ENCODE results near the gene NKAIN2. TPM values are rescaled to one million over a fixed set of nuclear protein-coding genes. Genes with fewer than 3 reads are reported as not detected.

NKAIN2 gene
- total and polyA plus RNA-seq, 9 of the 15 experiments (the other 6 are each of a cell fraction or from before 2014, with no cell fraction given): not detected

DNA sequence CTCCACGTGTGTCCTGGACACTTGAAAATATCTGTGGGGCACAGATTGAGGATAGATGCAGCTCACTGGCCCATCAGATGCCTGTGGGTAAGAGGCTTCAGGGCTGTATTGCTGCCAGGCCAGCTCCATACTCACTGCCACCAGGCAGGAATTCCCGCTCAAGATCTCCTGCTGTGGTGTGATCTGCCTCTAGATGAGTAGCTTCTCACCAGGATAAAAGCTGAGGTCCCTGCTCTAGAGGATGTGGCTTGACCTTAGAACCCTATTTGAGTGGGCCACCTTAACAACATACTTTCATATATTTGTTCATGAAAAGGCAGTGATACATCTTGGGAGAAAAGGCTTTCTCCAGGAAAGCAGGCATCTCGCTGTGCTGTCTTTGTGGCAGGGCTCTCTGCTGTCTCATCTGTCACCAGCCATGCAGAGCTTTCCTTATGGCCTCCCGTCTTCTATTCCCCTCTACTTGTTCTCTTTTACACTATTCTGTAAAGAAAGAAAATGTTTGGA is 992.9 kb downstream of the NKAIN2 start:
- Histone ChIP-seq H3K9me3 (replicated peaks; ENCODE audit: control insufficient read depth, insufficient read depth, low read depth, low read length) (no peaks in the 10 kb centered on the region), H2AFZ (ENCODE audit: low read depth, low read length) (no peak overlapping the region), H3K36me3 (ENCODE audit: control insufficient read depth, insufficient read depth, low read length) (no peaks in the 10 kb centered on the region), H4K20me1 (replicated peaks; ENCODE audit: control insufficient read depth, insufficient read depth, low read length) (no peaks in the 10 kb centered on the region), H3K27me3 (ENCODE audit: control insufficient read depth in 2 of 2, insufficient read depth in 2 of 2, low read length in 2 of 2) (no peaks in the 10 kb centered on the region; a peak in 1 of 5 replicates), H3K4me3 (no peak overlapping the region), H3K9ac (ENCODE audit: insufficient read depth in 1 of 2, low read depth in 2 of 2, low read length in 2 of 2) (no peak overlapping the region), H3K79me2 (ENCODE audit: control insufficient read depth, insufficient read depth, low read length) (no peaks in the 10 kb centered on the region), H3K9me1 (ENCODE audit: control insufficient read depth, insufficient read depth, low read length) (no peaks in the 10 kb centered on the region), H3K4me2 (ENCODE audit: insufficient read depth, low read length) (no peak overlapping the region), H3K4me1 (replicated peaks in 1 of 2; ENCODE audit: control insufficient read depth in 2 of 2, insufficient read depth in 2 of 2, low read length in 2 of 2) (no peaks in the 10 kb centered on the region), H3K27ac (ENCODE audit: extremely low read depth, low read depth, low read length) (no peak overlapping the region)
- WGBS (ENCODE audit: insufficient coverage, low coverage, missing lambda C conversion rate): 0% methylated on average over 4 of the region's 4 CpGs
- ChIA-PET POLR2A (no interaction called here), CTCF (ENCODE audit: low intra/inter-chr PET ratio) (interaction anchor here (0.6 kb wide), 1 partner anchor 996 kb away, joined by 3 read pairs; no protein-coding TSS in a partner anchor)
- in situ Hi-C loops (cut with MboI) (no loop called here), intact Hi-C loops (cut with micrococcal nuclease) (no loop called here)
- no peak for ATAC-seq
- no peak for DNase-seq (ENCODE audit: extremely low read depth in 1 of 4, low spot score in 3 of 4)
- BruUV-seq (replicated peaks): no TSS peak
- no peak for TF ChIP-seq EZH2 (IDR thresholded peaks at IDR 0.05; ENCODE audit: borderline replicate concordance, low read depth, low read length)
- TF ChIP-seq CXXC5 (CRISPR knock-in tag; IDR thresholded peaks at IDR 0.05): no peak
- no peak for TF ChIP-seq SRSF7 (optimal IDR thresholded peaks at IDR 0.05; ENCODE audit: low read depth, low read length)
- no peak for TF ChIP-seq PTBP1 (IDR thresholded peaks at IDR 0.05; ENCODE audit: low read depth, low read length)
- TF ChIP-seq ZNF165 (CRISPR knock-in tag; IDR thresholded peaks at IDR 0.05; ENCODE audit: borderline replicate concordance): no peak
- no peak for FAIRE-seq

DNA sequence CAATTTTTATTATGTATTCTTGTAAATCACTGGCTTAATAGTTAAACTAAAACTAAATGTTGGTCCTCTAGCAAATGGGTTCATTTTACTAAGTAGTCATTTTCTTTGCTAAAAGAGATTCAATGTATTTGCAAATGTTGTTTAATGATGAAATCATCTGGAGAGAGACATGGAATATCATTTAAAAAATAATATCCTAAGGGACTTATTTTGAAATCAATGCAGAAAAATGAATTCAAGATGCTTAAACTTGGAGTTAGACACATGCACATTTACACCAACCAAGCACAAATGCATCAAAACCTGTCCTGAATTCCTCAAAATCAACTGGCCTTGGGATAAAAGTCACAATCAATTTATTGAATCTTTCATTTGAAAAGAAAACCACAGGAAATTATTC is 993.6 kb downstream of the NKAIN2 start:
- H4K20me1 ChIP-seq (replicated peaks; ENCODE audit: control insufficient read depth, insufficient read depth, low read length): no peaks in the 10 kb centered on the region
- in situ Hi-C loops (cut with MboI): no loop called here
- ChIA-PET CTCF (ENCODE audit: low intra/inter-chr PET ratio) (no interaction called here), POLR2A (no interaction called here)
- FAIRE-seq: no peak
- no peak for TF ChIP-seq ZNF239 (CRISPR knock-in tag; IDR thresholded peaks at IDR 0.05)
- no peaks in the 10 kb centered on the region; a peak in 1 of 5 replicates for H3K27me3 ChIP-seq (ENCODE audit: control insufficient read depth in 2 of 2, insufficient read depth in 2 of 2, low read length in 2 of 2)
- no peak for DNase-seq (ENCODE audit: extremely low read depth in 1 of 4, low spot score in 3 of 4)
- H2AFZ ChIP-seq (ENCODE audit: low read depth, low read length): no peak overlapping the region
- H3K4me1 ChIP-seq (replicated peaks in 1 of 2; ENCODE audit: control insufficient read depth in 2 of 2, insufficient read depth in 2 of 2, low read length in 2 of 2): no peaks in the 10 kb centered on the region
- H3K36me3 ChIP-seq (ENCODE audit: control insufficient read depth, insufficient read depth, low read length): no peaks in the 10 kb centered on the region
- no peak overlapping the region for H3K4me2 ChIP-seq (ENCODE audit: insufficient read depth, low read length)
- H3K9ac ChIP-seq (ENCODE audit: insufficient read depth in 1 of 2, low read depth in 2 of 2, low read length in 2 of 2): no peak overlapping the region
- BruUV-seq (replicated peaks): no TSS peak
- H3K4me3 ChIP-seq: no peak overlapping the region
- H3K9me3 ChIP-seq (replicated peaks; ENCODE audit: control insufficient read depth, insufficient read depth, low read depth, low read length): no peaks in the 10 kb centered on the region
- H3K27ac ChIP-seq (ENCODE audit: extremely low read depth, low read depth, low read length): no peak overlapping the region
- H3K79me2 ChIP-seq (ENCODE audit: control insufficient read depth, insufficient read depth, low read length): no peaks in the 10 kb centered on the region
- intact Hi-C loops (cut with micrococcal nuclease): no loop called here
- no peaks in the 10 kb centered on the region for H3K9me1 ChIP-seq (ENCODE audit: control insufficient read depth, insufficient read depth, low read length)
- ATAC-seq: no peak
